Mesenchymal stem cell (in vitro differentiated cells and primary cell): ENCODE results near the gene RAD51B.

Experiments used
- DNase-seq: peaks from one replicate; pipeline ENCODE4 v3.0.0-alpha.2; 2013
- H2AFZ ChIP-seq: one replicate; pipeline ENCODE4 v1.6.1; 2013; ENCODE audit warnings: low read depth, mild to moderate bottlenecking, control low read depth, inconsistent platforms, low read length, moderate library complexity
- H2AK5ac ChIP-seq: 2 replicates; pipeline ENCODE4 v1.6.1; 2013; ENCODE audit warnings: low read length, moderate library complexity, mild to moderate bottlenecking, inconsistent platforms; ENCODE audit not compliant: severe bottlenecking
- H2BK120ac ChIP-seq: one replicate; pipeline ENCODE4 v1.6.1; 2013; ENCODE audit warnings: low read depth, mild to moderate bottlenecking, inconsistent platforms, low read length, moderate library complexity
- H2BK12ac ChIP-seq, 2 experiments: one replicate each; pipeline ENCODE4 v1.6.1; 2013; ENCODE audit warnings: inconsistent platforms in 2 of 2, low read length in 2 of 2, mild to moderate bottlenecking in 2 of 2, moderate library complexity in 2 of 2, control low read depth in 1 of 2
- H2BK15ac ChIP-seq: one replicate; pipeline ENCODE4 v1.6.1; 2013; ENCODE audit warnings: mild to moderate bottlenecking, low read depth, inconsistent platforms; ENCODE audit not compliant: poor library complexity, severe bottlenecking
- H2BK5ac ChIP-seq: 2 replicates; pipeline ENCODE4 v1.6.1; 2013; ENCODE audit warnings: low read depth, mild to moderate bottlenecking, low read length, control low read depth, inconsistent platforms; ENCODE audit not compliant: poor library complexity, severe bottlenecking
- H3K14ac ChIP-seq, 2 experiments: one replicate each; pipeline ENCODE4 v1.6.1; 2013; ENCODE audit warnings: inconsistent platforms in 2 of 2, low read length in 2 of 2, control low read depth in 1 of 2, mild to moderate bottlenecking in 1 of 2, moderate library complexity in 1 of 2
- H3K18ac ChIP-seq, 2 experiments: one replicate each; pipeline ENCODE4 v1.6.1; 2013; ENCODE audit warnings: inconsistent platforms in 2 of 2, low read length in 2 of 2, control low read depth in 1 of 2, low read depth in 1 of 2, mild to moderate bottlenecking in 1 of 2
- H3K23ac ChIP-seq, 2 experiments: one replicate each; pipeline ENCODE4 v1.6.1; 2013; ENCODE audit warnings: inconsistent platforms in 2 of 2, low read length in 2 of 2, mild to moderate bottlenecking in 2 of 2, moderate library complexity in 2 of 2, control low read depth in 1 of 2
- H3K27ac ChIP-seq: 2 replicates; pipeline ENCODE4 v1.5.1; 2013; ENCODE audit warnings: mild to moderate bottlenecking, moderate library complexity, low read length, control low read depth, inconsistent platforms; ENCODE audit not compliant: poor library complexity, severe bottlenecking
- H3K27me3 ChIP-seq, 2 experiments: 2 replicates each; pipeline versions ENCODE4 v1.6.1 to v1.7.0; 2013; ENCODE audit warnings: low read length in 2 of 2, mild to moderate bottlenecking in 2 of 2, moderate library complexity in 2 of 2, control low read depth in 1 of 2, inconsistent platforms in 1 of 2; ENCODE audit not compliant: control insufficient read depth in 1 of 2, insufficient read depth in 1 of 2
- H3K36me3 ChIP-seq, 2 experiments: 2 replicates each; pipeline versions ENCODE4 v1.6.1 to v1.7.0; 2013; ENCODE audit warnings: low read length in 2 of 2, control low read depth in 1 of 2, inconsistent platforms in 1 of 2, low read depth in 1 of 2, mild to moderate bottlenecking in 1 of 2; ENCODE audit not compliant: insufficient read depth in 2 of 2, control insufficient read depth in 1 of 2
- H3K4ac ChIP-seq, 2 experiments: one replicate each; pipeline ENCODE4 v1.6.1; 2013; ENCODE audit warnings: inconsistent platforms in 2 of 2, low read length in 2 of 2, mild to moderate bottlenecking in 2 of 2, moderate library complexity in 2 of 2, control low read depth in 1 of 2, low read depth in 1 of 2
- H3K4me1 ChIP-seq: 2 replicates; pipeline ENCODE4 v1.6.1; 2013; ENCODE audit warnings: low read depth, low read length, control low read depth; ENCODE audit not compliant: control insufficient read depth, insufficient read depth
- H3K4me2 ChIP-seq: 2 replicates; pipeline ENCODE4 v1.6.1; 2013; ENCODE audit warnings: low read length, mild to moderate bottlenecking, inconsistent platforms; ENCODE audit not compliant: poor library complexity, severe bottlenecking
- H3K4me3 ChIP-seq, 2 experiments: 2 replicates each; pipeline versions ENCODE4 v1.5.1 to v1.7.0; 2013; ENCODE audit warnings: low read length in 2 of 2, mild to moderate bottlenecking in 2 of 2, control low read depth in 1 of 2, low read depth in 1 of 2; ENCODE audit not compliant: insufficient read depth in 1 of 2
- H3K79me1 ChIP-seq: replicated peaks from 2 replicates; pipeline ENCODE4 v1.6.1; 2013; ENCODE audit warnings: mild to moderate bottlenecking, control low read depth, low read length, inconsistent platforms; ENCODE audit not compliant: poor library complexity, severe bottlenecking
- H3K9ac ChIP-seq: 2 replicates; pipeline ENCODE4 v1.7.0; 2013; ENCODE audit warnings: mild to moderate bottlenecking, low read length, moderate library complexity
- H3K9me3 ChIP-seq: 2 replicates; pipeline ENCODE4 v1.7.0; 2013; ENCODE audit warnings: mild to moderate bottlenecking, low read length; ENCODE audit not compliant: control insufficient read depth
- H4K8ac ChIP-seq: one replicate; pipeline ENCODE4 v1.6.1; 2013; ENCODE audit warnings: inconsistent platforms, mild to moderate bottlenecking, low read length, moderate library complexity
- H4K91ac ChIP-seq: one replicate; pipeline ENCODE4 v1.6.1; 2013; ENCODE audit warnings: mild to moderate bottlenecking, low read length, inconsistent platforms
- WGBS: methylation state at CpG from one replicate; pipeline ENCODE4 v1.1.7; 2013; ENCODE audit warnings: mixed read lengths; 5-methylcytosine and 5-hydroxymethylcytosine counted together

Gene RAD51B

DNA sequence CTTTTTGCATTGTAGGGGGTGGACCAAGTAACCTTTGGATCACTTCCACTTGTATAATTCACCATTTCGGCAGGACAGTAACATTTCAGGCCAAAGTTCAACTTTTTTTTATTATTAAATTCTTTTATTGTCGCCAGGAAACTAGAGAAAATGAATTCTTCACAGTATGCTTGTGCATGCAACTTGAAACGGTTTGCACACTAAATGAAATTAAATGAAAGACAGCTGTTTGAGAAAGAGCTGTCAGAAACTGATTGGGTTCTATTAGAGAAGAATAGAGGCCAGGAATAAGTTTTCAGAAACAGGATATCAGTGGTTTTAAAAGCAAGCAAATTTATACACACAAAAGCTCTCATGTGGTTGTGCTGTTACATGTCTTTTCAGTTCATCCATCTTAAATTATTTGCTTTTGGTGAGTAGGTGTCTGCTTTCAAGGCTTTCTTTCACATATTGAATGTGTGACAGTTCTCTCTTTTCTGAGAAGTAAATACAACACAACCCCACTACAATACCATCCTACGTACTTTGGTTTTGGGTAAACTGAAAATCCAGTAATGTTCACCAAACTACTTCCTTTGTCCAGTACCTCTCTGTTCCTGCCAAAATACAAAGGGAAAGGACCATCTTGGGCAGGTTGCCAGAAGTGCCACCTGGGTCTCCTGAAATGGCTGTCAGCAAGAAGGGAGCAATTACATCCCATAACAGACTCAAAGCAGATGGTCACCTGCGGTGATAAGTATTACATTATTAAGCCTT, 291.7 kb downstream of the RAD51B start:
- Histone ChIP-seq H2BK12ac (no peak overlapping the region), H4K8ac (no peak overlapping the region), H3K9ac (peak overlapping the region; percentile 30), H3K27me3 (no peaks in the 10 kb centered on the region), H3K4me1 (no peaks in the 10 kb centered on the region), H2AFZ (no peak overlapping the region), H2BK120ac (no peak overlapping the region), H2BK15ac (no peak overlapping the region), H3K36me3 (no peaks in the 10 kb centered on the region), H3K27ac (no peak overlapping the region), H2AK5ac (peak overlapping the region; percentile 57), H3K79me1 (no peaks in the 10 kb centered on the region), H3K4me2 (no peak overlapping the region), H3K4ac (no peak overlapping the region), H2BK5ac (no peak overlapping the region), H3K23ac (no peak overlapping the region), H3K4me3 (no peak overlapping the region), H4K91ac (no peak overlapping the region), H3K9me3 (no peaks in the 10 kb centered on the region), H3K14ac (no peak overlapping the region), H3K18ac (no peak overlapping the region)
- 88% methylated on average over 5 of the region's 5 CpGs for WGBS
- DNase-seq: no peak

DNA sequence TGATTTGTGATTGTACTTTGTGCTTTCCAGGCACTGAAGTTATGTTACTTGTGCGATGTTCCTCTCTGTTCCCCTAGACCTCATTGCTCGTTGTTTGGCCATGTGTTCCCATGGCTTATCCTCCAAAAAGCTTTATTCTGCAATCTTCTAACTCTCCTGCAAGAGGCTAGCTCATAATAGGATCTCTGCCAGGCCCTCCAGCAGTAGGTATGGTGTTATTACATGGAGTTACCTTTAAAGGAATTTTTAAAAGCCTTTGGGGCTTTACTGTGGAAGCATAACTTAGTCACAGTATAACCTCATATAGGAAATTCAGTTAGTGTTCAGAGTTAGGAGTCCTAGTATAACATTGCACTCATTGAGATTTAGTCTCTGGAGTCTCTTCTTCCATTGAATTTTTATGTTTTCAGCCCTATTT, 292.3 kb downstream of the RAD51B start:
- no peak overlapping the region for H2BK15ac ChIP-seq
- H3K4me3 ChIP-seq: no peak overlapping the region
- no peak overlapping the region for H2BK5ac ChIP-seq
- H2AK5ac ChIP-seq: no peak overlapping the region
- H3K18ac ChIP-seq: no peak overlapping the region
- H2BK120ac ChIP-seq: no peak overlapping the region
- DNase-seq: no peak
- no peak overlapping the region for H3K9ac ChIP-seq
- H3K27me3 ChIP-seq: no peaks in the 10 kb centered on the region
- H3K9me3 ChIP-seq: no peaks in the 10 kb centered on the region
- no peak overlapping the region for H3K14ac ChIP-seq
- no peak overlapping the region for H3K4me2 ChIP-seq
- H4K8ac ChIP-seq: no peak overlapping the region
- no peak overlapping the region for H3K27ac ChIP-seq
- WGBS: 73% methylated on average over 2 of the region's 2 CpGs
- no peaks in the 10 kb centered on the region for H3K79me1 ChIP-seq
- no peak overlapping the region for H4K91ac ChIP-seq
- no peak overlapping the region for H3K23ac ChIP-seq
- H2AFZ ChIP-seq: no peak overlapping the region
- H3K4me1 ChIP-seq: no peaks in the 10 kb centered on the region
- no peaks in the 10 kb centered on the region for H3K36me3 ChIP-seq
- H2BK12ac ChIP-seq: no peak overlapping the region
- H3K4ac ChIP-seq: no peak overlapping the region

DNA sequence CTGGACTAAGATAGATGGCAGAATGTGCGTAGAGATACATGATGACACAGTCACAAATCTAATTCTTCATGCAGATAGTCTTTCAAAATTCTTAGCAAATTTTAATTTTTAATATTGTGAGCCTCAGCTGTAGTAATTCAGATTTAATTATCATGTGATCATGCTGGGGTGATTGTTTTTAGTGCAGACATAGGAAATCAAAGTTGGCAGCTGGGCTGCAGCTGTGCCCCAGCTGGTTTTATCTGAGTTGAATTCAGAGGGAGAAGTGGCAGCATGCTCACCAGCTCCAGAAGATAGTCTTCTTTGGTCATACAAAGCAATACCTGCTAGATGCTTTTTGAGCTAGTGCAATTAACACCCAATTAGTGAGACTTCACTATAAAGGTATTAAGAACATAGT, 292.9 kb downstream of the RAD51B start:
- Histone ChIP-seq H3K9ac (no peak overlapping the region), H4K8ac (no peak overlapping the region), H2AK5ac (no peak overlapping the region), H3K27me3 (no peaks in the 10 kb centered on the region), H4K91ac (no peak overlapping the region), H2BK5ac (no peak overlapping the region), H3K4me2 (no peak overlapping the region), H2BK15ac (no peak overlapping the region), H2BK120ac (no peak overlapping the region), H3K4me3 (no peak overlapping the region), H2AFZ (no peak overlapping the region), H2BK12ac (no peak overlapping the region), H3K23ac (no peak overlapping the region), H3K36me3 (no peaks in the 10 kb centered on the region), H3K9me3 (no peaks in the 10 kb centered on the region), H3K79me1 (no peaks in the 10 kb centered on the region), H3K4ac (no peak overlapping the region), H3K14ac (no peak overlapping the region), H3K18ac (no peak overlapping the region), H3K4me1 (no peaks in the 10 kb centered on the region), H3K27ac (no peak overlapping the region)
- no peak for DNase-seq
- no CpG with 5 or more reads among the region's 1 CpG for WGBS

DNA sequence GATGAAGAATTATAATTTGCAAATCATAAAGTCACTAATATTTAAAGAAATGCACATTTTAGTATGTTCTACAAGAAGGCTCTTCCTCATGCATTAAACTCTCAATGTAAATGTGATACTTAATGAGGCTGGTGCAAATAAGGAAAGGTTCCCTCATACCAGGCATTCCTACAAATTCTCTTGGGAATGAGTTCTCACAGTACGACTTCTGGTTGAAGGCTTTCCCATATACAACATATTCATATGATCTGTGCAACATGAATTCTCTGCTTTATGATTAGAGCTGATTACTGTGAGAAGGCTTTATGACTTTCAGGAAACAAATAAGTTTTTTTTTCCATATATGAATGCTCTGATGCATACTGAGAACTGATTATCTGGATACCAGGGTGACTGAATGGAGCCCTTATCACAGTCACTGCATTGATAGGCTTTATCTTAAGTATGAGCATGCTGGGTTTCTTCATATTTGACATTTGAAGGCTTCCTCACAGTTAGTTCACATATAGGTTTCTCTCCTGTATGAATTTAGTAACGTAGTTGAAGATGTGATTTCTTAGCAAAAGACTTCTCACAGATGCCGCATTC, 293.9 kb downstream of the RAD51B start:
- Histone ChIP-seq H3K36me3 (no peaks in the 10 kb centered on the region), H3K27me3 (no peaks in the 10 kb centered on the region), H2BK15ac (no peak overlapping the region), H3K27ac (no peak overlapping the region), H4K91ac (no peak overlapping the region), H2BK120ac (no peak overlapping the region), H3K9ac (no peak overlapping the region), H3K18ac (no peak overlapping the region), H4K8ac (no peak overlapping the region), H2BK5ac (no peak overlapping the region), H3K4me2 (no peak overlapping the region), H3K23ac (no peak overlapping the region), H2AK5ac (no peak overlapping the region), H3K9me3 (no peaks in the 10 kb centered on the region), H2AFZ (no peak overlapping the region), H3K14ac (no peak overlapping the region), H2BK12ac (no peak overlapping the region), H3K4me3 (no peak overlapping the region), H3K4ac (no peak overlapping the region), H3K4me1 (no peaks in the 10 kb centered on the region), H3K79me1 (no peaks in the 10 kb centered on the region)
- 100% methylated on average over 1 of the region's 3 CpGs for WGBS
- DNase-seq: no peak
